Kidney (tissue), 14 donors: ENCODE data around the gene STYK1. TPM values are rescaled to one million over a fixed set of nuclear protein-coding genes. Genes with fewer than 3 reads are reported as not detected.

Experiments used
- DNase-seq, 5 donors: peaks; one replicate each; pipeline ENCODE4 v3.0.0-alpha.2; 2013 to 2020
- FAIRE-seq: peaks from 2 replicates; lab custom pipeline; 2012; peaks lifted over from hg19 to GRCh38; lab: Jason Lieb, UNC
- H3K27ac ChIP-seq, 2 donors: one replicate each; pipeline ENCODE4 v1.7.0; 2013; ENCODE audit warnings: low read depth in 2 of 2, low read length in 2 of 2, inconsistent platforms in 1 of 2
- H3K27me3 ChIP-seq: one replicate; pipeline ENCODE4 v1.7.1; 2013; ENCODE audit warnings: low read length, inconsistent platforms; ENCODE audit not compliant: control insufficient read depth, insufficient read depth
- H3K36me3 ChIP-seq, 3 donors: one replicate each; pipeline versions ENCODE4 v1.7.0 to v1.7.1; 2013; ENCODE audit warnings: low read length in 3 of 3, control low read depth in 1 of 3, inconsistent platforms in 1 of 3; ENCODE audit not compliant: insufficient read depth in 3 of 3, control insufficient read depth in 2 of 3
- H3K4me1 ChIP-seq, 3 donors: one replicate each; pipeline versions ENCODE4 v1.7.0 to v1.7.1; 2013; ENCODE audit warnings: low read length in 3 of 3, inconsistent platforms in 1 of 3, low read depth in 1 of 3; ENCODE audit not compliant: control insufficient read depth in 2 of 3, insufficient read depth in 2 of 3
- H3K4me3 ChIP-seq, 3 donors: one replicate each; pipeline versions ENCODE4 v1.7.0 to v1.8.1; 2013; ENCODE audit warnings: low read length in 3 of 3, control low read depth in 1 of 3, inconsistent platforms in 1 of 3
- H3K9ac ChIP-seq, 3 donors: one replicate each; pipeline versions ENCODE4 v1.7.0 to v1.7.1; 2013; ENCODE audit warnings: low read length in 3 of 3, control low read depth in 1 of 3, inconsistent platforms in 1 of 3
- H3K9me3 ChIP-seq, 3 donors: one replicate each; pipeline versions ENCODE4 v1.7.0 to v1.7.1; 2013; ENCODE audit warnings: low read length in 3 of 3, control low read depth in 1 of 3, inconsistent platforms in 1 of 3; ENCODE audit not compliant: control insufficient read depth in 2 of 3, insufficient read depth in 1 of 3
- intact Hi-C: fragments of 100-400 bp; cut with DNase I; formaldehyde crosslinking; loops from one replicate; pipeline ENCODE4 v1.11.1; 2022
- polyA plus RNA-seq: library from polyadenylated mRNA; stranded (reverse); fragments of 350-450 nt; fragmentation: Illumina TruSeq; extraction: RNeasy Lipid Tissue Mini Kit (QIAGEN cat#74804); gene quantifications from one replicate; pipeline ENCODE4 v1.2.3, GENCODE V29; 2014; ENCODE audit warnings: low read depth, low replicate concordance; ENCODE audit not compliant: insufficient read depth
- total RNA-seq: library from RNA; stranded (reverse); fragmentation: NEBNext Ultra II Directional; extraction: Animal tissue kit (Norgen Biotek cat#: 25700); gene quantifications from one replicate; pipeline ENCODE4 v1.2.1, GENCODE V29; 2021
- TF ChIP-seq, protein P1 (sequence below): IDR thresholded peaks from 3 replicates; pipeline ENCODE4 v1.5.1; 2012; ENCODE audit warnings: mild to moderate bottlenecking, moderate library complexity, borderline replicate concordance; ENCODE audit not compliant: insufficient read depth; ENCODE audit errors: extremely low read depth
- donor health status: control.
- donor health status: control.
- donor health status: control.
- donor health status: control.
- donor health status: control.
- donor health status: DM: yes; HTN: yes; CAD: no.
- donor health status: Normal renal cell carcinoma (clear cell type).

The STYK1 gene
- total and polyA plus RNA-seq, 2 donors from 2014 or later = 0.58 to 1.6 TPM

DNA sequence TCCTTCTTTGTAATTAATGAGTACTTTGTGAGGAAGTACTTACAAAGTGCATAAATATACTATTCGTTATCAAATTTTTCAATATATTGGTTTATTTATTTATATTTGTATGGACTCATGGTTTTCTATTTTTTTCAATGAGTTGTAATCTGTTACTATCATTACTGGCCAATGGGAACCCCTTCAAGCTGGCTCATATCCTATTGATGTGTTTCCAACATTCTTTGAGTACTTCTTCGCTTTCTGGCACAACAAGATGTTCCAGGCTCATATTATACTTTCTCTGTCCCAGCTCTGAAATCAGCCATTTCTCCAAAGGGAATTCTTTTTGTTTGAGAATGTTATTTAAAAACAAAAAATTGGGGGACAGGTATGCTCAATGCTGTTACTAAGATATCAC lies 31.8 kb upstream of the STYK1 start:
- Histone ChIP-seq H3K9ac (no peak overlapping the region), H3K36me3 (peaks cover 9 to 56% (median 37%) of the 10 kb centered on the region in 3 donors), H3K27me3 (no peaks in the 10 kb centered on the region), H3K9me3 (no peaks in the 10 kb centered on the region), H3K4me3 (no peak overlapping the region), H3K27ac (no peak overlapping the region), H3K4me1 (no peaks in the 10 kb centered on the region)
- FAIRE-seq (no peak), DNase-seq (no peak)
- intact Hi-C loops = no loop called here
- TF ChIP-seq, protein P1, sequence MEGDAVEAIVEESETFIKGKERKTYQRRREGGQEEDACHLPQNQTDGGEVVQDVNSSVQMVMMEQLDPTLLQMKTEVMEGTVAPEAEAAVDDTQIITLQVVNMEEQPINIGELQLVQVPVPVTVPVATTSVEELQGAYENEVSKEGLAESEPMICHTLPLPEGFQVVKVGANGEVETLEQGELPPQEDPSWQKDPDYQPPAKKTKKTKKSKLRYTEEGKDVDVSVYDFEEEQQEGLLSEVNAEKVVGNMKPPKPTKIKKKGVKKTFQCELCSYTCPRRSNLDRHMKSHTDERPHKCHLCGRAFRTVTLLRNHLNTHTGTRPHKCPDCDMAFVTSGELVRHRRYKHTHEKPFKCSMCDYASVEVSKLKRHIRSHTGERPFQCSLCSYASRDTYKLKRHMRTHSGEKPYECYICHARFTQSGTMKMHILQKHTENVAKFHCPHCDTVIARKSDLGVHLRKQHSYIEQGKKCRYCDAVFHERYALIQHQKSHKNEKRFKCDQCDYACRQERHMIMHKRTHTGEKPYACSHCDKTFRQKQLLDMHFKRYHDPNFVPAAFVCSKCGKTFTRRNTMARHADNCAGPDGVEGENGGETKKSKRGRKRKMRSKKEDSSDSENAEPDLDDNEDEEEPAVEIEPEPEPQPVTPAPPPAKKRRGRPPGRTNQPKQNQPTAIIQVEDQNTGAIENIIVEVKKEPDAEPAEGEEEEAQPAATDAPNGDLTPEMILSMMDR = no peak

DNA sequence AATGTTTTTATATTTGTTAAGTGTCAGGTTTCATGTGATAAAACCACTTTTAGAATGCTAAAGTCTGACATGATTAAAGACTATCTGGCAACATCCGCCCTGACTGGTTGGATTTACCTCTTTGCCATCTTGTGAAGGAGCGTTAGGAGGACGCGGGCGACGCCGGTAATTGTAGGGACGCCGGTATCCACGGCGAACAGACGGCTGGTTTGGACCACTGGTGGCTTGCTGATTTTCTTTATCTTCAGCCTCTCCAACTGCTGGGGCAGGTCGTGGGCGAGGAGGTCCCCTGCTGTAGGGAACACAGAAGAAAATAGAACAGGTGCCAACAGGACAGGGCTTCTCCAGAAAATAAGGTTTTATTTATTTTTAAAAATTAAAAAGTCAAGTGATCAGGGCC lies 28.0 kb upstream of the STYK1 start:
- H3K9me3 ChIP-seq = no peaks in the 10 kb centered on the region
- FAIRE-seq (no peak), DNase-seq (no peak)
- H3K4me1 ChIP-seq = no peaks in the 10 kb centered on the region
- no peak overlapping the region for H3K9ac ChIP-seq
- H3K36me3 ChIP-seq = peaks cover 10 to 47% (median 40%) of the 10 kb centered on the region in 3 donors
- TF ChIP-seq, protein P1 = no peak
- no peak overlapping the region for H3K4me3 ChIP-seq
- no peaks in the 10 kb centered on the region for H3K27me3 ChIP-seq
- intact Hi-C loops = no loop called here
- H3K27ac ChIP-seq = no peak overlapping the region

DNA sequence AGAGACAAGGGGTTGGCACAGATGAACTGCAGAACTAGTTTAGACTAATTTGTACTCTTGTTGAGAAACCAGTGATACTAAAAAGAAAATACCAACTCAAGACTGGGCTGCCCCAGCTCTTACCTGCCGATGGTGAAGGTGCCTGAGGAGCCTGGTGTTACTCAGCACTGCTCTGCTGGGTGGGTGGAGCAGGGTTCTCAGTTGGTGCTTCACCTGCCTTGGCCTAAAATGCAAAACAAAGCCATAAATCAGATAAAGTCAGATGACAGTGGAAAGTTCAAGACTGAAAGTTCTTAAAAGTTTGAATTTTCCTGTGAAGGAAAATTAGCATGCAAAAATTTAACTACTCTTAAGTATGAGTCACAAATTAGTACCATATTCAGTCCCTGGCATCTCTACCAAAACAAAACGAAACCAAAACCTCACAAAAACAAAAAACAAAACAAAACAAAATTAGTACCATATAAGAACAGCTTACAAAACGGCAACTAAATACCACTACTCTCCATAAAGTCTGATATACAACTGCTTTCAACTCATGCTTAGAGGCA lies 27.4 kb upstream of the STYK1 start:
- H3K27ac ChIP-seq = no peak overlapping the region
- intact Hi-C loops = no loop called here
- H3K27me3 ChIP-seq = no peaks in the 10 kb centered on the region
- H3K9ac ChIP-seq = no peak overlapping the region
- TF ChIP-seq, protein P1 = no peak
- no peak overlapping the region for H3K4me3 ChIP-seq
- no peaks in the 10 kb centered on the region for H3K4me1 ChIP-seq
- H3K36me3 ChIP-seq = peaks cover 10 to 47% (median 37%) of the 10 kb centered on the region in 3 donors
- DNase-seq (no peak), FAIRE-seq (no peak)
- H3K9me3 ChIP-seq = no peaks in the 10 kb centered on the region

DNA sequence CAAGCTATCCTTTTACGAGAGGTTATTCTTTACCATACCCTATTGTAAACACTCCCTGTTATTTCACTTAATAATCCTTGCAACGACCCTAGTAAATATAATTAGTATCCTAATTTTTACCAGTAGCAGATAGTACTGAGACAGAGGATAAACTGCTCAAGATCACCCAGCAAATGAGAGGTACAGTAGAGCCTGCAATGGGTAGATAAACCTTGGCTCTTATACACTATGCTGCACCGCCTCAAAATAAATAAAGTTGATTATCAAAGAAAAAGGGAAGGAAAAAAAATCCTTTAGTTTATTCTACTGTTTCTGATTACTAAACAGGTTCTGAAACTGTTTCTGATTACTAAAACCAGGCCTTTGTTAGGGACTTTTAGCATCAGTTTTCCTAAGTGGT lies 26.7 kb upstream of the STYK1 start:
- Histone ChIP-seq H3K4me1 (no peaks in the 10 kb centered on the region), H3K27ac (no peak overlapping the region), H3K36me3 (peaks cover 10 to 41% (median 33%) of the 10 kb centered on the region in 3 donors), H3K9ac (no peak overlapping the region), H3K4me3 (no peak overlapping the region), H3K27me3 (no peaks in the 10 kb centered on the region), H3K9me3 (no peaks in the 10 kb centered on the region)
- no peak for DNase-seq
- TF ChIP-seq, protein P1 = no peak
- FAIRE-seq = no peak
- intact Hi-C loops = no loop called here
